ENCODE measurements around the gene PHF19. TPM values are rescaled to one million over a fixed set of nuclear protein-coding genes. Genes with fewer than 3 reads are reported as not detected.

PHF19 gene
- total and polyA plus RNA-seq, 2 of the 8 experiments (the other 6 are each of a cell fraction or from before 2014, with no cell fraction given), result 28.2 to 31.8 TPM

DNA sequence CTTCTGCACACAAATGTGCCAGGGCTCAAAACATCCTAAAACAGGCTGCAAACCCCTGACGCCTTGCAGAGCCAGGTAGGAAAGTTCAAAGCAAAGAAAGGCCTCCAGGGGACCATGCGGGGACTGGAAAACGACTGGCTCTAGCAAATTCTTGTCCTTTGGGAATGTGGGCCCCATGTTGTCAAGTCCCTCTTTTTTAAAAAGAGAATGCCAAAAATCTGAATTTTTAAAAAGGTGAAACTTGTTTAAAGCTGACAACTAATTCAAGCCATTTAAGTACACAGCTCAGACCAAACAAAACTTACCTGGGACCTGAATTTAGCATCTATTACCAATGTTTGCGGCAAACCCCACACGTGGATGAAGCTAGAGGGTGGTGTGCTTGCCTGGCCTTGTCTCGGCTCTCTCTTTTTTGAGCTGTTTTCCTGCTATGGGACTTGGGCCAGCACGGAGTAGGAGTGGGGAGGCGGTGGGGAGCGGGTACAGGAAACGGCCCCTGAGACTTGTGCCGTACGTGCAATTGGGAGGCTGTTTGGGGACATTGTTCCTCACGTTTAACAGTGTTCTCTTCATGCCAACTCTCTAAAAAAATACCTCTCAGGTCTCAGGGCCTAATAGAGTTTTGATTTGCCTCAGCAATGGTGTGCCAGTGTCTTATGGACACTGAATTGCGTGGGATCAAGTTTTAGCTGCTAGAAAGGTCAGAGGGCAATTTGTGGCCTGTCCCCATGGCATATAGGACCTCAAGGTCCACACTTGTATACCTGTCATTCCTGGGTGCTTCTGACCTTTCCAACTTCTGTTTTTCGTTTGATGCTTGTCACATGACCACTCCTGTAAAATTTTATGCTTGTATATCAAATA is 15.1 kb upstream of the PHF19 start:
- H2AK5ac ChIP-seq (ENCODE audit: low read depth, low read length), result no peak overlapping the region
- H2BK20ac ChIP-seq (ENCODE audit: low read length), result no peak overlapping the region
- H2BK15ac ChIP-seq (ENCODE audit: low read length), result peak overlapping the region; percentile 53; the same call in 1 of the 2 replicates
- H2BK12ac ChIP-seq (ENCODE audit: low read depth, low read length), result no peak overlapping the region; the same call in 1 of the 2 replicates
- H3K27ac ChIP-seq (ENCODE audit: low read depth, low read length), result no peak overlapping the region
- no peak overlapping the region for H4K91ac ChIP-seq (replicated peaks; ENCODE audit: insufficient read length, low read length)
- ChIA-PET POLR2A (ENCODE audit: partially characterized antibody) (interaction anchor here (1.2 to 2.0 kb wide), 4 partner anchors 9 to 19 kb away, joined by 3 to 7 read pairs (median 4); partner anchors contain the start of gene PHF19), CTCF (ENCODE audit: partially characterized antibody) (interaction anchor here (0.6 to 1.4 kb wide), 5 partner anchors 10 to 942 kb away, joined by 3 to 5 read pairs (median 3); no protein-coding TSS in a partner anchor)
- no peaks in the 10 kb centered on the region for H3K36me3 ChIP-seq (ENCODE audit: control insufficient read depth in 2 of 4, insufficient read depth in 4 of 4, low read length in 3 of 4)
- H3K79me1 ChIP-seq (ENCODE audit: low read depth, low read length), result no peaks in the 10 kb centered on the region
- H3K14ac ChIP-seq (ENCODE audit: insufficient read length), result no peak overlapping the region
- H4K8ac ChIP-seq (ENCODE audit: extremely low read depth, insufficient read depth, low read length), result no peak overlapping the region
- peaks cover 0 to 6% (median 5%) of the 10 kb centered on the region in 4 experiments; a peak in 6 of 7 replicates for H3K4me1 ChIP-seq (replicated peaks in 1 of 4; ENCODE audit: control insufficient read depth in 3 of 4, insufficient read depth in 4 of 4, low read length in 3 of 4)
- no peaks in the 10 kb centered on the region for H3K9me3 ChIP-seq (ENCODE audit: insufficient read depth in 2 of 2, low read depth in 1 of 2, low read length in 1 of 2)
- no peak overlapping the region for H3K23ac ChIP-seq (ENCODE audit: insufficient read length)
- TF ChIP-seq GABPA (IDR thresholded peaks at IDR 0.05; ENCODE audit: borderline replicate concordance, insufficient read depth, low read length), result no peak
- no peak for TF ChIP-seq KDM1A (IDR thresholded peaks at IDR 0.05; ENCODE audit: borderline replicate concordance, low read length)
- TF ChIP-seq TEAD4 (IDR thresholded peaks at IDR 0.05; ENCODE audit: low read depth, low read length), result no peak
- TF ChIP-seq CHD1 (IDR thresholded peaks at IDR 0.05; ENCODE audit: low read depth, low read length), result no peak
- TF ChIP-seq JUND (IDR thresholded peaks at IDR 0.05; ENCODE audit: low read length), result no peak
- TF ChIP-seq, protein P1, sequence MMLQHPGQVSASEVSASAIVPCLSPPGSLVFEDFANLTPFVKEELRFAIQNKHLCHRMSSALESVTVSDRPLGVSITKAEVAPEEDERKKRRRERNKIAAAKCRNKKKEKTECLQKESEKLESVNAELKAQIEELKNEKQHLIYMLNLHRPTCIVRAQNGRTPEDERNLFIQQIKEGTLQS (IDR thresholded peaks at IDR 0.05; ENCODE audit: insufficient read depth, low read depth, low read length), result no peak
- TF ChIP-seq CBX8 (IDR thresholded peaks at IDR 0.05; ENCODE audit: borderline replicate concordance, low read depth, low read length), result no peak
- TF ChIP-seq TAF7 (optimal IDR thresholded peaks at IDR 0.05; ENCODE audit: borderline replicate concordance, low read depth, low read length), result no peak
- TF ChIP-seq ZNF274 (IDR thresholded peaks at IDR 0.05; ENCODE audit: borderline replicate concordance, extremely low read depth, low read length), result no peak
- TF ChIP-seq BACH1 (IDR thresholded peaks at IDR 0.05; ENCODE audit: low read length), result no peak
- no peak for TF ChIP-seq TCF12 (IDR thresholded peaks at IDR 0.05; ENCODE audit: low read depth, low read length)
- FAIRE-seq (no peak), DNase-seq (ENCODE audit: low read depth in 1 of 2, low spot score in 2 of 2) (no peak)
- H3K23me2 ChIP-seq (ENCODE audit: low read depth, low read length), result peaks cover 3% of the 10 kb centered on the region; the same call in 1 of the 2 replicates
- no peak overlapping the region for H3K56ac ChIP-seq (replicated peaks; ENCODE audit: insufficient read length, low read depth, low read length)
- no peak overlapping the region for H2BK5ac ChIP-seq (ENCODE audit: low read depth, low read length)
- no peak overlapping the region for H2AFZ ChIP-seq (ENCODE audit: low read length)
- no peak overlapping the region for H3K9ac ChIP-seq (replicated peaks in 1 of 4; ENCODE audit: extremely low read depth in 1 of 4, low read depth in 3 of 4, low read length in 3 of 4)
- H2BK120ac ChIP-seq (replicated peaks; ENCODE audit: low read depth, low read length), result no peak overlapping the region
- peaks cover 0 to 21% (median 15%) of the 10 kb centered on the region in 4 experiments; a peak in 5 of 7 replicates for H3K27me3 ChIP-seq (replicated peaks in 1 of 4; ENCODE audit: control insufficient read depth in 3 of 4, extremely low read depth in 1 of 4, insufficient read depth in 3 of 4, low read length in 3 of 4)
- WGBS, 2 experiments (ENCODE audit: extremely low coverage in 1 of 2, insufficient coverage in 1 of 2, insufficient read length in 1 of 2, insufficient replicate concordance in 2 of 2, low coverage in 1 of 2, low lambda C conversion rate in 2 of 2, missing lambda C conversion rate in 1 of 2), result 76% methylated on average over 15 of the region's 15 CpGs; no CpG with 5 or more reads in 1 of the 2 experiments
- no peak overlapping the region for H4K5ac ChIP-seq (ENCODE audit: insufficient read length, low read depth, low read length)
- peak overlapping the region; percentile 43; the same call in 1 of the 2 replicates for H3K18ac ChIP-seq (ENCODE audit: extremely low read depth, low read length)
- H3K4me3 ChIP-seq (ENCODE audit: extremely low read depth in 1 of 4, insufficient read depth in 2 of 4, low read depth in 3 of 4, low read length in 4 of 4), result no peak overlapping the region
- H3K79me2 ChIP-seq (ENCODE audit: control insufficient read depth in 1 of 2, insufficient read depth in 2 of 2, low read length in 2 of 2), result no peaks in the 10 kb centered on the region
- H3K4me2 ChIP-seq (ENCODE audit: insufficient read depth in 1 of 2, low read depth in 2 of 2, low read length in 2 of 2), result no peak overlapping the region
- H4K20me1 ChIP-seq (replicated peaks in 1 of 2; ENCODE audit: control insufficient read depth in 1 of 2, insufficient read depth in 2 of 2, low read length in 2 of 2), result no peaks in the 10 kb centered on the region
- H3K4ac ChIP-seq (replicated peaks; ENCODE audit: insufficient read length, low read depth, low read length), result no peak overlapping the region
